H9 (cell line): Measurements from ENCODE around the gene RETN. TPM values are rescaled to one million over a fixed set of nuclear protein-coding genes. Genes with fewer than 3 reads are reported as not detected.

Source experiments
- DNase-seq: peaks from one replicate; pipeline ENCODE4 v3.0.0-alpha.2; 2017
- H2AFZ ChIP-seq: one replicate; pipeline ENCODE4 v1.6.1; 2013; ENCODE audit warnings: mild to moderate bottlenecking, low read length, control low read depth, moderate library complexity
- H2AK5ac ChIP-seq: 2 replicates; pipeline ENCODE4 v1.6.1; 2013; ENCODE audit warnings: low read length, control low read depth, mixed read lengths; ENCODE audit not compliant: insufficient read length
- H2BK120ac ChIP-seq: one replicate; pipeline ENCODE4 v1.6.1; 2013; ENCODE audit warnings: low read depth, mild to moderate bottlenecking, low read length, control low read depth, inconsistent platforms; ENCODE audit not compliant: poor library complexity, severe bottlenecking
- H2BK12ac ChIP-seq: 2 replicates; pipeline ENCODE4 v1.6.1; 2013; ENCODE audit warnings: low read length, control low read depth, mixed read lengths, low read depth; ENCODE audit not compliant: insufficient read length
- H2BK15ac ChIP-seq: 2 replicates; pipeline ENCODE4 v1.6.1; 2013; ENCODE audit warnings: low read depth, low read length, control low read depth
- H2BK20ac ChIP-seq: one replicate; pipeline ENCODE4 v1.6.1; 2013; ENCODE audit warnings: low read depth, mild to moderate bottlenecking, low read length, control low read depth, inconsistent platforms; ENCODE audit not compliant: poor library complexity, severe bottlenecking
- H2BK5ac ChIP-seq: 2 replicates; pipeline ENCODE4 v1.6.1; 2013; ENCODE audit warnings: low read length, control low read depth, mixed read lengths; ENCODE audit not compliant: insufficient read length
- H3K14ac ChIP-seq: 2 replicates; pipeline ENCODE4 v1.6.1; 2013; ENCODE audit warnings: low read length, control low read depth; ENCODE audit not compliant: insufficient read depth
- H3K18ac ChIP-seq: 2 replicates; pipeline ENCODE4 v1.6.1; 2013; ENCODE audit warnings: low read depth, mild to moderate bottlenecking, mixed read lengths, low read length, control low read depth; ENCODE audit not compliant: insufficient read length
- H3K23ac ChIP-seq: 2 replicates; pipeline ENCODE4 v1.6.1; 2013; ENCODE audit warnings: low read length, control low read depth, mixed read lengths, low read depth; ENCODE audit not compliant: insufficient read length
- H3K23me2 ChIP-seq: 2 replicates; pipeline ENCODE4 v1.6.1; 2013; ENCODE audit warnings: low read depth, mild to moderate bottlenecking, mixed read lengths, low read length, control low read depth; ENCODE audit not compliant: insufficient read length, poor library complexity, severe bottlenecking
- H3K27ac ChIP-seq: 2 replicates; pipeline ENCODE4 v1.5.1; 2013; ENCODE audit warnings: low read length, control low read depth, mixed read lengths, low read depth; ENCODE audit not compliant: insufficient read length
- H3K27me3 ChIP-seq: 2 replicates; pipeline ENCODE4 v1.6.1; 2013; ENCODE audit warnings: low read length, control low read depth, inconsistent platforms; ENCODE audit not compliant: insufficient read depth
- H3K4ac ChIP-seq: 2 replicates; pipeline ENCODE4 v1.6.1; 2013; ENCODE audit warnings: low read depth, mild to moderate bottlenecking, control low read depth, inconsistent platforms, low read length, moderate library complexity
- H3K4me1 ChIP-seq: 2 replicates; pipeline ENCODE4 v1.6.1; 2013; ENCODE audit warnings: low read length, control low read depth, inconsistent platforms; ENCODE audit not compliant: insufficient read depth
- H3K4me2 ChIP-seq: 2 replicates; pipeline ENCODE4 v1.6.1; 2013; ENCODE audit warnings: low read length, control low read depth, mixed read lengths; ENCODE audit not compliant: insufficient read length, insufficient read depth
- H3K56ac ChIP-seq: 2 replicates; pipeline ENCODE4 v1.6.1; 2013; ENCODE audit warnings: low read depth, mild to moderate bottlenecking, mixed read lengths, low read length, control low read depth; ENCODE audit not compliant: insufficient read length
- H3K79me1 ChIP-seq: 2 replicates; pipeline ENCODE4 v1.6.1; 2013; ENCODE audit warnings: low read depth, mild to moderate bottlenecking, moderate library complexity, low read length, control low read depth, inconsistent platforms; ENCODE audit not compliant: insufficient read depth, poor library complexity, severe bottlenecking
- H3K79me2 ChIP-seq: 2 replicates; pipeline ENCODE4 v1.6.1; 2013; ENCODE audit warnings: low read length, control low read depth, inconsistent platforms; ENCODE audit not compliant: insufficient read depth
- H3K9ac ChIP-seq: 2 replicates; pipeline ENCODE4 v1.6.1; 2013; ENCODE audit warnings: low read length, control low read depth, mixed read lengths; ENCODE audit not compliant: insufficient read length; ENCODE audit errors: extremely low read depth
- H3K9me3 ChIP-seq: one replicate; pipeline ENCODE4 v1.6.1; 2013; ENCODE audit warnings: low read depth, low read length, inconsistent platforms; ENCODE audit not compliant: control insufficient read depth
- H3T11ph ChIP-seq: one replicate; pipeline ENCODE4 v1.6.1; 2013; ENCODE audit warnings: mild to moderate bottlenecking, low read length, control low read depth, inconsistent platforms
- H4K20me1 ChIP-seq: one replicate; pipeline ENCODE4 v1.6.1; 2013; ENCODE audit not compliant: control insufficient read depth, insufficient read length, insufficient read depth
- H4K5ac ChIP-seq: 2 replicates; pipeline ENCODE4 v1.6.1; 2013; ENCODE audit warnings: low read depth, mild to moderate bottlenecking, mixed read lengths, low read length, control low read depth; ENCODE audit not compliant: insufficient read length
- H4K8ac ChIP-seq: replicated peaks from 2 replicates; pipeline ENCODE4 v1.6.1; 2013; ENCODE audit warnings: low read length, control low read depth, mixed read lengths, low read depth; ENCODE audit not compliant: insufficient read length
- H4K91ac ChIP-seq: 2 replicates; pipeline ENCODE4 v1.6.1; 2013; ENCODE audit warnings: low read depth, mild to moderate bottlenecking, moderate library complexity, mixed read lengths, low read length, control low read depth; ENCODE audit not compliant: insufficient read length
- H3K27ac Mint-ChIP-seq, 3 experiments: 2 replicates in 2 of 3; 3 replicates in 1 of 3; pipeline ENCODE4 v1.8.0; 2020 to 2021; ENCODE audit warnings: mixed read lengths in 3 of 3, mild to moderate bottlenecking in 1 of 3, moderate library complexity in 1 of 3
- H3K27me3 Mint-ChIP-seq: 2 replicates; pipeline ENCODE4 v1.8.0; 2021; ENCODE audit warnings: low read depth, mild to moderate bottlenecking, moderate library complexity, mixed read lengths
- H3K36me3 Mint-ChIP-seq, 3 experiments: 2 replicates in 2 of 3; 3 replicates in 1 of 3; pipeline ENCODE4 v1.8.0; 2020 to 2021; ENCODE audit warnings: low read depth in 3 of 3, mixed read lengths in 3 of 3; ENCODE audit not compliant: insufficient read depth in 1 of 3
- H3K4me1 Mint-ChIP-seq, 2 experiments: 2 replicates each; pipeline ENCODE4 v1.8.0; 2020; ENCODE audit warnings: mixed read lengths in 2 of 2
- H3K4me3 Mint-ChIP-seq, 2 experiments: 2 replicates in 1 of 2; 3 replicates in 1 of 2; pipeline ENCODE4 v1.8.0; 2020 to 2021; ENCODE audit warnings: mild to moderate bottlenecking in 2 of 2, mixed read lengths in 2 of 2, moderate library complexity in 1 of 2
- H3K9me3 Mint-ChIP-seq, 2 experiments: 2 replicates in 1 of 2; 3 replicates in 1 of 2; pipeline ENCODE4 v1.8.0; 2020; ENCODE audit warnings: mild to moderate bottlenecking in 2 of 2, mixed read lengths in 2 of 2, moderate library complexity in 1 of 2
- CTCF ChIP-seq: fragments of 200-600 bp; sonication (generic); conservative IDR thresholded peaks from 3 replicates; pipeline ENCODE4 v1.8.0; 2021; ENCODE audit warnings: antibody characterized with exemption, mild to moderate bottlenecking
- WGBS: extraction: QIAGEN DNeasy Blood & Tissue Kit; methylation state at CpG from one replicate; pipeline ENCODE4 v1.1.7; 2013; ENCODE audit warnings: missing lambda C conversion rate, low lambda C conversion rate, mixed read lengths; ENCODE audit not compliant: insufficient read length; ENCODE audit errors: extremely low coverage; 5-methylcytosine and 5-hydroxymethylcytosine counted together
- total RNA-seq: library from RNA; stranded (reverse); gene quantifications from 2 replicates; pipeline ENCODE4 v1.2.1, GENCODE V29; 2021

The RETN gene
- total RNA-seq, 1 experiment from 2014 or later, result not detected

- H3K27ac Mint-ChIP-seq, result no peak overlapping the region; a peak in 1 of 7 replicates
- peaks cover 11% of the 10 kb centered on the region in 2 experiments for H3K4me1 Mint-ChIP-seq
- Histone ChIP-seq H3K23me2 (no peaks in the 10 kb centered on the region), H3K27ac (no peak overlapping the region), H2BK15ac (no peak overlapping the region), H2BK120ac (no peak overlapping the region), H4K5ac (no peak overlapping the region), H3K79me2 (no peaks in the 10 kb centered on the region), H3K18ac (no peak overlapping the region), H3K9ac (no peak overlapping the region), H4K91ac (no peak overlapping the region), H3K14ac (no peak overlapping the region), H2AFZ (no peak overlapping the region), H2BK5ac (no peak overlapping the region), H2AK5ac (no peak overlapping the region), H3K4me2 (no peak overlapping the region), H3K9me3 (no peaks in the 10 kb centered on the region), H3K27me3 (no peaks in the 10 kb centered on the region), H2BK12ac (no peak overlapping the region), H3K23ac (no peak overlapping the region), H3K56ac (no peak overlapping the region), H3T11ph (no peak overlapping the region), H3K79me1 (no peaks in the 10 kb centered on the region), H4K20me1 (peaks cover 2% of the 10 kb centered on the region), H2BK20ac (no peak overlapping the region), H4K8ac (no peak overlapping the region), H3K4me1 (no peaks in the 10 kb centered on the region), H3K4ac (no peak overlapping the region)
- peaks cover 7% of the 10 kb centered on the region for H3K27me3 Mint-ChIP-seq
- no peak for TF ChIP-seq CTCF
- no peaks in the 10 kb centered on the region for H3K9me3 Mint-ChIP-seq
- H3K4me3 Mint-ChIP-seq, result no peak overlapping the region
- DNase-seq, result no peak
- no CpG with 5 or more reads among the region's 12 CpGs for WGBS
- peaks cover 6 to 23% (median 14%) of the 10 kb centered on the region in 3 experiments for H3K36me3 Mint-ChIP-seq
These were observed 18.3 kb downstream of the RETN start for GRCh38 chr19:7687177-7687576.
